GM19452 (cell line): ENCODE results near the gene SLC9A3.
"Not testable (repeated sequence)": the region's sequence is repeated elsewhere in the genome, so short reads cannot be mapped to it uniquely, and the experiment has no call there.

Experiments
- ATAC-seq: cut with Tn5 transposase; IDR thresholded peaks from one replicate; pipeline ENCODE4 v1.9.1; 2021; ENCODE audit not compliant: unreplicated experiment

Gene SLC9A3

DNA sequence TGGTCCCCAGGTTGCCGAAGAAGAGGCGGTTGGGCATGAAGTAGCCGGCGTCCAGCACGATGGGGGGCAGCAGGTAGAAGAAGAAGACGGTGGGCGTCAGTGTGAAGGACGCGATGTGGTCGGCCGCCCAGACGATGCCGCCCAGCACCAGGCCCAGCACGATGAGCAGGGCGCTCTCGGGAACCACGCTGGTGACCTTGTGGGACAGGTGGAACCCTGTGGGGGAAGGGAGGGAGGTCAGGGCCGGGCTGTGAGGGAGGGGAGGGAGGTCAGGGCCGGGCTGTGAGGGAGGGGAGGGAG, 32.4 kb downstream of the SLC9A3 start:
- no peak for ATAC-seq

- no peak for ATAC-seq
Observed at GRCh38 chr5:491119-491855, 33.0 kb downstream of the SLC9A3 start.

DNA sequence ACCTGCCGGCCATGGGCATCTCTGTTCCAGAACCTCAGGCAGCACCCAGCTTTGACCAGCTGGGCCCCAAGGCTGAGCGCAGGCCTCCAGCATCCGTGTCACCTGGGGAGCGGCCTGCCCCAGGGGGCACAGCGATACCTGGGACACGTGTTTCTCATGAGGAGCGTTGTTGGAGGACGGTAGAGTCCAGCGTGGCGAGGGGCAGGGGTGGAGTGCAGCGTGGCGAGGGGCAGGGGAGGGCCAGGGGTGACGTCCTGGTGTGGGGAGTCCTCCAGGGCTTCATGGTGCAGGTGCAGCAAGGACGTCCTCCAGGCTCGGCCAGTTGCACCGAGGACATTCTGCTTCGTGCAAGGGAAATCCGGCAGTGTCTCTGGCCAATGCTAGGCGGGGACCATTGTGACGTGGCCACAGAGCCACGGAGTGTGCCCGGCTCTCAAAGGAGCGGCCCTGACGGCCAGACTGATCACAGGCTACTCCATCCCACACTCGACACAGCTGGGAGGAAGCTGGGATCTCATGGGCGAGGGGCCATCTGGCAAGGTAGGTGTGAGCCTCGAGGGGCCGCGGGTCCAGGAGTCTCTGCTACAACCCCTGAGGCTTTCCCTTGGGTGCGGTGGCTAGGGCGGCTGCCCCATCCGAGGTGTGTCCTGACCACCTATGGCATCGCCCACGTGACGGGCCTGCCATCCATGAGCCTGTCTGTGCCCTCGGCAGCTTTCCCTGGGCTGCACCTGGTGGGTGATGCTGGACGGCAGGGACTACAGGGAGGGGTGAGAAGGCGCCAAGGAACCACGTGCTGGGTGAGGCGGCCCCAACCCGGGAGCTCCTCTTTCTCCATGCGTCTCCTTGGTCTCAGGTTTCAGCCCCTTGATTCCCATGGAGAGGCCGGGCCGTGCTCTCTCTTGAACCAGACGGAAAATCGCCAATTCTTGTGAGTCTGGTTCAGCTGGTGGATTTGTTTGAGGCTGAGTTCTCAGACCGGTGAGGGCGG, 33.8 kb downstream of the SLC9A3 start:
- ATAC-seq: no peak

DNA sequence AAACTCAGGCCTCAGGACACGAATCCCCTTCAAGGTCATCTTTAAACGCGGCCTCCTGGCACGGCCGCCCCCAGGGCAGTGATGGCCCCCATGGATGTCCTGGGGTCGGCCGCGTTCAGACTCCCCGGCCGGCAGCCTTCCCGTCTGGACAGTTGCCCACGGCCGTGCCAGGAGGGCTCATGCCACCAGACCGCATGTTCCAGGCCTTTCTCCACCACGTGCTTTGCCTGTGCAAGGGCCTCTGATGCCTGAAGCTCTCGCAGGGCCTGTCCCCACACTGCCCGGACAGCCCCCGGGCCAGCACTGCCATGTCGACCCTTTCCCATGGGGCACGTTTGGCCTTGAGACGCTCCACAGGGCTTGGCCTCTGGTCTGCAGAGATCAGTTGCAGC, 34.6 kb downstream of the SLC9A3 start:
- no peak for ATAC-seq

GRCh38 chr5:488744-489688, 35.2 kb downstream of the SLC9A3 start:
- no peak for ATAC-seq

DNA sequence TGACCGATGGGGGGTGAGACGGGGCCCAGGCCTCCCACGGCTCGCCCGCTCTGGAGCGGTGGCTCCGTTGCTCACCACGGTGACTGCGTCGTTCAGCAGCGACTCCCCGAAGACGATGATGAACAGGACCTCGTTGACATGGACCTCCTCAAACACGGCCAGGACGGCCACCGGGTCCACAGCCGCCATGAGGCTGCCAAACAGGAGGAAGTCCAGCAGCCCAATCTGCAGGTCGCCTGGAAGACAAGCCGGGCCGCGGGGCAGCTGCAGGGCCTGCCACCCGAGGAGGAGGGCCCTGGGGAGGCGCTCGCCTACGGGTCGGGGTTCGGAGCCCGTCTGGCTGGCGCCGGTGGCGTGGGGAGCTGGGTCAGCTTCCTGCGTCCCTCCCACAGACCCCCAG, 36.0 kb downstream of the SLC9A3 start:
- ATAC-seq: no peak

DNA sequence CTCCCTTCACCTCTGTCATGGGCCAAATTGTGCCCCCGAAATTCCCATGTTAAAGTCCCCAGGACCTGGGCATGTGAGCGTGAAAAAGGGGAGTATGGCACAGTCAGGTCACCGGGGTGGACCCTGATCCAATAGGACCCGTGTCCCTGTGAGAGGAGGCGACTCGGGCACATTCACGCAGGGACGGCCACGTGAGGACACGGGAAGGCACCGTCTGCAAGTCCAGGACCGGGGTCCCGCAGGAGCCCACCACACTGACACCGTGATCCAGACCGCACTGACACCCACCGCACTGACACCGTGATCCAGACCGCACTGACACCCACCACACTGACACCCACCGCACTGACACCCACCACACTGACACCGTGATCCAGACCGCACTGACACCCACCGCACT, 37.7 kb downstream of the SLC9A3 start:
- not testable (repeated sequence) for ATAC-seq

GRCh38 chr5:485946-486491, 38.2 kb downstream of the SLC9A3 start:
- ATAC-seq: no peak

DNA sequence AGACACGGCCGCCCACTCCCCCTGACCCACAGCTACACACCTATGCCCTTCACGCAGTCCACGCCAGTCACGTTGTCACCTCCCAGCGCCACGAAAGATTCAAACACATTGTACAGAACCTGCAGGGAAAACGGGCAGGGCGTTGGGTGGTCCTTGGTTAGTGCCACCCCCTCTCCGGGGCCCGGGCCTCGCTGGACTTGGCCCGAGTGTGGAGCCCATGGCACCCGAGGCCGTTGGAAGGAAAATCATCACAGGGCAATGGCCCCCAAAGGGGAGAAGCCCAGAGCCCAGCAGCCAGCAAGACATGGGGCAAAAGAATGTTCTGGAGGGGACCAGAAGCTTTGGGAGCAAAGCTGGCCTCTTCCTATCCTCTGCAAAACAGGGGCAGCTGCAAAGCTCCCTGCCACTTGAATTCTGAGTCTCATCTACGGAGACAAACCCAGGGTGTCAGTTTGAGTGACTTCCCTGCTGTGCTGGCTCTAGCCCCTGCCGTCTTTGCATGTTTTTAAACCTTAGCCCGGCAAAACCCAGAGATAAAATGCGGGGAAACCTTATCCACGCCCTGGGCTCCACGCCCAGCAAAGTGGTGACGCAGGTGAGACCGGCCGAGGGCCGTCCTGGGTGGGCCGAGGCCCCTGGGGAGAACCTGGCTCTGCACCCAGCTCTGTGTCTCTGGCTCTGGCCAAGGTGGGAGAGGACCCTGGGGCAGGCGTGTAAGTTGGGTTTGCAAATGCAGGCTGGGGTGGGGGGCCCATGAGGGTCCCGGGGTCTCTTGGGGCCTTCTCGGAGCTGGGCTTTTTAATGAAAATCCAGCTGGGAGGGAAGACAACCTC, 38.9 kb downstream of the SLC9A3 start:
- ATAC-seq: no peak

DNA sequence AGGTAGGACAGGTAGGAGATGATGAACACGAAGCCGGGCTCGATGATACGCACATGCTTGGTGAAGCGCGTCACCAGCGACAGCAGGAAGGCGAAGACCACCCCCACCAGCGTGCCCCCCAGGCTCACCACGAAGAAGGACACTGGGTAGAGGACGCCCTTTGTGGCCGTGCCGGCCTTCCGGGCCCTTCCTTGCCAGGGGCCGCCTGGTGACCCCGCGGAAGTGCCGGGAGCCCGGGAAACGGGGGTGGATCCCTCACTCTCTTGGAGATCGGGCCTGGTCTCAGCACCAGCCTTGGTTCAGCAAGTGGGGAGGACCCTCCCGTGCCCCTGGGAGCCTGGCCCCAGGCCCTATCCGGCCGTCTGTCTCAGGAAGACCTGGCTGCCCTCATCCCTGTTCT, 39.7 kb downstream of the SLC9A3 start:
- no peak for ATAC-seq

DNA sequence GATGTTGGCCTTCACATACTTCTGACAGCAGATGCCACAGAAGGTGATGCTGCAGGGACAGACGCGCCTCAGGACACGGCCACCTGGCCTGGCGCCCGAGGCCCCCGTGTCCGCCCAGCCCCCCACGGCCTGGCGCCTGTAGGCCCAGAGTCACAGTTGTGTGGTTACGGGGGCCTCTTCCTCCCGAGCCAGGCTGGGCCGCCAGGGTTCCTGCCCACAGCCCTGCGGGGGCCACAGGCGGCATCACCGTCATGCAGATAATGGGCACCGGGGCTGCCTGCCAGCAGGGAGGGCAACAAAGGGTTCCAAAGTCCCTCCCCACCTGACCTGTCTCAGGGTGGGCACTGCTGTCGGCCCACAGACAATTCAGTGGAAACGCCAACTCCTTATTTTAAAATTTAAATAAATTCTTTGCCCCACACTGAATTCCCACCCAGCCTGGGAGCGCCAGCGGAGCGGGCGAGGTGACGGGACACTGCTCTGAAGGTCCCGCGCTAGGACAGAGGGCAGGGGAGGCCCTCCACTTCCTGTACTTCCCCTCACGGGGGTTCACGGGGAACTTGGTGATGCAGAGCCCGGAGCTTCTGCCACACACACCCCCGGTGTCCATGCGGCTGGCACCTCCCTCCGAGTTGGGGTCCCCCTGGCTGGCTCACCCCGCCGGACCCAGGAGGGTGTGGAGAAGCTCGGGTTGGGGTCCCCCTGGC, 40.7 kb downstream of the SLC9A3 start:
- ATAC-seq: no peak

GRCh38 chr5:483011-483410, 41.2 kb downstream of the SLC9A3 start:
- no peak for ATAC-seq

DNA sequence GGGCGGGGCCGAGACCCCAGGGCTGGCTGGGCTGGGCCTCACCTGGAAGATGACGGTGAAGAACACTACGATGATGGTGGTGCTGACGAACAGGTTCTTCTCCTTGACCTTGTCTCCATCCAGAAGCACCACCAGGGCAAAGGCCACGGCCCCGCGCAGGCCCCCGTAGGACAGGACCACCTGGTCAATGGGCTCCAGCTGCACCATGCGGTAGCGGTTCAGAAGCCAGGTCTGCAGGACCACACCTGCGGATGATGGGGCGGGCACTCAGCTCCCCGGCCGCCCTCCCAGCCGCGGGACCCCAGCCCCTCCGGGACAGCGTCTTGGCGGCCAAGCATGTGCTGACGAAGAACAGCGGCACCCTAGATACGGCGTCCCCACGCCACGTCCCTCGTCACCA, 41.7 kb downstream of the SLC9A3 start:
- no peak for ATAC-seq

DNA sequence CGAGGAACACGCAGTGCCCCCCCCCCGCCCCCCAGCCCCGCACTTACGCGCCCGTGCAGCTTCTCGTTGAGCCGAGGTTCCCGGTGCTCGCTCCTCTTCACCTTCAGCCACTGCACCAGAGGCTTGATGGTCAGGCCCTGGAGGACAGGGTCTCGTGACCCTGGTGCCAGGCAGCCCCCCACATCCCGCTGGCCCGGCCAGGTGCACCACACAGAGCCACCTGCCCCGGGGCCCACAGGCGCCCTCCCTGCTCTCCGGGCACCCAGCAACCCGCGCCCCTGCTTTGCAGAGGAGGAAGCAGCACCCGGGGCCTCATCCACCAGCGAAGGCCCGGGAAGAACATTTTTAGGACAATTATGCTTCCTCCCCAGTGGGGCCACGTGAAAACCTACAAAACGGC, 42.2 kb downstream of the SLC9A3 start:
- ATAC-seq: no peak

GRCh38 chr5:481347-481746, 42.9 kb downstream of the SLC9A3 start:
- no peak for ATAC-seq

- ATAC-seq: no peak
Observed at GRCh38 chr5:479566-480319, 44.5 kb downstream of the SLC9A3 start.

DNA sequence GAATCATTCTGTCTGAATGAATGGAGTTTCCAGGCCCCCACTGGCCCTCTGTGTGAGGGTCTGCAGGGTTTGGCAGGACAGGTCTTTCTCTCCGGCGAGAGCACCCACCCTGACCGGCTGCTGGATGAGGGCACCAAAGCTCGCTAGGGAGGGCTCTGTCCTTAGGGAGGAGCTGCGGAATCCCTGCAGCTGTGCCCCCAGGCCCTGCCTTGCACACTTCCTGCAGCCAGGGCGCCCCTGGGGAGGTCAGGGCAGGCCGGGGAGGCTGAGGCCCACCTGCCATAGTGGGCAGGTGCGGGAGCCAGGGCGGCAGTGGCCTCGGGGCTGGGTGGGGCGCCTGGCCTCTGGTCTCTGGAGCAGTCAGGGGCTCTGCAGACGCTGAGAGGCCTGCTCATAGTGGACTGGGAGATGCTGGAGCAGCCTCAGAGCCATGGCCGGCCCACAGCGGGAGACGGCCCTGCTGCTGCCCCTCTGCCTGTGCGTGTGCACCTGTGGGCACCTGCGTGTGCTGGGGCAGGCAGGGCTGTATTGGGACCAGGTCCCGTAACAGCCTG, 45.2 kb downstream of the SLC9A3 start:
- no peak for ATAC-seq

DNA sequence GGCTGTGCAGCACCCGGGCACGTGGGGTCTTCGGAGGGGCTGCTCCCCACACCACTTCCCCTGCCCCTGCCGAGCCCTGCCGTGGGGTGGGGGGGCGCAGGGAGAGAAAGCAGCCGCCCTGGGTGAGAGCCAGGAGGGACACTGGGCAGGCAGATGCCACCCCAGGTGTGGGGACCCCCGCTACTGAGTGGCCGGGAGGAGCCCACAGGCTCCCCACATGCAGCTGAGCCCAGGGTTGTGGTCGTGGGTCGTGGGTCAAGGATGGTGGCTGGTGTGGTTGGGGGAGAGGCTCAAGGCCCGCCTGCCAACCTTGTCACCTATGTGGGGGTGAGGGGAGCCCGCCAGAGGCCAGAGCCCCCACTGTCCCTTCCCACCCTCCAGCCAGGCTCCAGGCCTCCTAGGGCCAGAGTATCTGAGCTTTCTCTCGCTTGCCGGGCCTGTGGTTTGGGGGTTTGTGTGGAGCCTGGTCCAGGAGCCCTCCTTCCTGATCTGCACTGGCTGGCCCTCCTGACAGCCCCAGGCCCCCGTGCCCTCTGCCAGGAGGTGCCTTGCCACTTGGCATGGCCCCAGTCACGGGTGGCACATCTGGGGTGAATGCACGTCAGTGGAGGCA, 45.8 kb downstream of the SLC9A3 start:
- no peak for ATAC-seq
